ENCODE data around the gene C1S. TPM values are rescaled to one million over a fixed set of nuclear protein-coding genes. Genes with fewer than 3 reads are reported as not detected.
"Not testable (repeated sequence)": the region's sequence is repeated elsewhere in the genome, so short reads cannot be mapped to it uniquely, and the experiment has no call there.

C1S gene
- total RNA-seq, 2 donors from 2014 or later, result 13.4 to 14.3 TPM

- Mint-ChIP-seq H3K36me3 (ENCODE audit: low read depth) (no peaks in the 10 kb centered on the region), H3K9me3 (peaks cover 9% of the 10 kb centered on the region)
- no peak overlapping the region for H3K4me3 ChIP-seq (ENCODE audit: low read length)
Observed at GRCh38 chr12:7035463-7035862, 25.1 kb upstream of the C1S start.

GRCh38 chr12:7037411-7037810 lies 23.1 kb upstream of the C1S start:
- H3K36me3 Mint-ChIP-seq (ENCODE audit: low read depth); DNase-seq; H3K27ac ChIP-seq (ENCODE audit: low read depth, low read length); H3K36me3 ChIP-seq (ENCODE audit: control insufficient read depth, insufficient read depth, low read length); H3K4me3 Mint-ChIP-seq; H3K27ac Mint-ChIP-seq; H3K9me3 Mint-ChIP-seq; H3K4me1 ChIP-seq (ENCODE audit: control insufficient read depth, insufficient read depth, low read length); H3K4me3 ChIP-seq (ENCODE audit: low read length); H3K9ac ChIP-seq (ENCODE audit: extremely low read depth, low read length, poor library complexity, severe bottlenecking); H3K27me3 Mint-ChIP-seq (ENCODE audit: insufficient read depth); H3K9me3 ChIP-seq (ENCODE audit: control insufficient read depth, low read length); H3K27me3 ChIP-seq (ENCODE audit: control insufficient read depth, insufficient read depth, low read length, poor library complexity, severe bottlenecking); H3K4me1 Mint-ChIP-seq: not testable (repeated sequence)
- WGBS, 2 experiments (ENCODE audit: insufficient coverage in 1 of 2, insufficient read length in 1 of 2), result 93 to 95% methylated on average over 11 to 29 of the region's 32 CpGs

More at GRCh38 chr12:7035463-7035862, 25.1 kb upstream of the C1S start:
- Mint-ChIP-seq H3K4me3 (no peak overlapping the region), H3K27ac (no peak overlapping the region), H3K27me3 (ENCODE audit: insufficient read depth) (peaks cover 4% of the 10 kb centered on the region), H3K4me1 (no peaks in the 10 kb centered on the region)
- Histone ChIP-seq H3K27me3 (ENCODE audit: control insufficient read depth, insufficient read depth, low read length, poor library complexity, severe bottlenecking) (no peaks in the 10 kb centered on the region), H3K9ac (ENCODE audit: extremely low read depth, low read length, poor library complexity, severe bottlenecking) (no peak overlapping the region), H3K36me3 (ENCODE audit: control insufficient read depth, insufficient read depth, low read length) (no peaks in the 10 kb centered on the region), H3K4me1 (ENCODE audit: control insufficient read depth, insufficient read depth, low read length) (no peaks in the 10 kb centered on the region), H3K9me3 (ENCODE audit: control insufficient read depth, low read length) (no peaks in the 10 kb centered on the region), H3K27ac (ENCODE audit: low read depth, low read length) (no peak overlapping the region)
- WGBS, 2 experiments (ENCODE audit: insufficient coverage in 1 of 2, insufficient read length in 1 of 2), result no CpG with 5 or more reads among the region's 2 CpGs
- DNase-seq, result no peak
- no peak for TF ChIP-seq CTCF (conservative IDR thresholded peaks at IDR 0.05)

DNA sequence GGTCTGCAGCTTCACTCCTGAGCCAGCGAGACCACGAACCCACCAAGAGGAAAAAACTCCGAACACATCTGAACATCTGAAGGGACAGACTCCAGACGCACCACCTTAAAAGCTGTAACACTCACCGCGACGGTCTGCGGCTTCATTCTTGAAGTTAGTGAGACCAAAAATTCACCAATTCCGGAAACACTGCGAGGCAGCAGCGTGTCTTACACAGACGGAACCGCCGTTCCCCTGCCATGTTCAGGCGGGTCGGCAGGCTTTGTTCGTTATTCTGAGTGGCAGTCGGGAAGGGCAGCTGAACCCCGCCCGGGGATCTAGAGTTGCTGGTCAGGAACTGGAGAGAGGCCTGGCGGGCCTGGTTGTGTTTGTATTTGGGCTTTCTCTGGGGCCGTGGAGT lies 21.9 kb upstream of the C1S start:
- no peaks in the 10 kb centered on the region for H3K27me3 ChIP-seq (ENCODE audit: control insufficient read depth, insufficient read depth, low read length, poor library complexity, severe bottlenecking)
- H3K36me3 ChIP-seq (ENCODE audit: control insufficient read depth, insufficient read depth, low read length), result no peaks in the 10 kb centered on the region
- H3K36me3 Mint-ChIP-seq (ENCODE audit: low read depth), result no peaks in the 10 kb centered on the region
- 94 to 95% methylated on average over 19 to 22 of the region's 22 CpGs for WGBS, 2 experiments (ENCODE audit: insufficient coverage in 1 of 2, insufficient read length in 1 of 2)
- no peak for DNase-seq
- no peaks in the 10 kb centered on the region for H3K27me3 Mint-ChIP-seq (ENCODE audit: insufficient read depth)
- H3K27ac ChIP-seq (ENCODE audit: low read depth, low read length), result peak overlapping the region; percentile 13
- H3K4me3 Mint-ChIP-seq, result no peak overlapping the region
- no peak for TF ChIP-seq CTCF (conservative IDR thresholded peaks at IDR 0.05)
- no peak overlapping the region for H3K9ac ChIP-seq (ENCODE audit: extremely low read depth, low read length, poor library complexity, severe bottlenecking)
- no peak overlapping the region for H3K27ac Mint-ChIP-seq
- no peaks in the 10 kb centered on the region for H3K4me1 ChIP-seq (ENCODE audit: control insufficient read depth, insufficient read depth, low read length)
- no peak overlapping the region for H3K4me3 ChIP-seq (ENCODE audit: low read length)
- no peaks in the 10 kb centered on the region for H3K9me3 ChIP-seq (ENCODE audit: control insufficient read depth, low read length)
- no peaks in the 10 kb centered on the region for H3K4me1 Mint-ChIP-seq
- peaks cover 9% of the 10 kb centered on the region for H3K9me3 Mint-ChIP-seq

DNA sequence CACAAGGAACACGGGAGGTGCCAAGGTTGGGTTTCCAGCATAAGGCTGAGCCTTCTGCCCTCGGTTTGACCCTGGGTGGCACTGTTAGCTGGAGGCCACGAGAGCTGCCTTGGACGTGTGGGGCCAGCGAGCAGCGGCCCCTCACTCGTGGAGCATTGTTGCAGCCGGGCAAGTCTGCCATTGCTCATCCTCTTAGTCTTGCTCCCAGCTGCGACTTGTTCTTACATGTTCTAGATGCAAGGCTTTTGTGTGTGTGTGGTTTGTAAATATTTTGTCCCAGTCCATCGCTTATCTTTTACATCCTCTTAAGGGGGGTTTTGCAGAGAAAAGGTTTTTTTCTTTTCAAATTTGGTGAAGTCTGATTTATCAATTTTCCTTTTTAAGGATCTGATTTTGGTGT lies 21.1 kb upstream of the C1S start:
- Mint-ChIP-seq H3K4me3 (no peak overlapping the region), H3K4me1 (no peaks in the 10 kb centered on the region), H3K36me3 (ENCODE audit: low read depth) (no peaks in the 10 kb centered on the region), H3K27me3 (ENCODE audit: insufficient read depth) (no peaks in the 10 kb centered on the region), H3K9me3 (peaks cover 9% of the 10 kb centered on the region), H3K27ac (no peak overlapping the region)
- Histone ChIP-seq H3K9me3 (ENCODE audit: control insufficient read depth, low read length) (no peaks in the 10 kb centered on the region), H3K4me1 (ENCODE audit: control insufficient read depth, insufficient read depth, low read length) (no peaks in the 10 kb centered on the region), H3K27me3 (ENCODE audit: control insufficient read depth, insufficient read depth, low read length, poor library complexity, severe bottlenecking) (no peaks in the 10 kb centered on the region), H3K4me3 (ENCODE audit: low read length) (no peak overlapping the region), H3K27ac (ENCODE audit: low read depth, low read length) (no peak overlapping the region), H3K9ac (ENCODE audit: extremely low read depth, low read length, poor library complexity, severe bottlenecking) (no peak overlapping the region), H3K36me3 (ENCODE audit: control insufficient read depth, insufficient read depth, low read length) (no peaks in the 10 kb centered on the region)
- TF ChIP-seq CTCF (conservative IDR thresholded peaks at IDR 0.05), result no peak
- WGBS, 2 experiments (ENCODE audit: insufficient coverage in 1 of 2, insufficient read length in 1 of 2), result 82 to 94% methylated on average over 2 to 9 of the region's 10 CpGs
- DNase-seq, result no peak

All from endodermal cell (in vitro differentiated cells).